IMR-90 (cell line): ENCODE data around the gene RAC2. TPM values are rescaled to one million over a fixed set of nuclear protein-coding genes. Genes with fewer than 3 reads are reported as not detected.

Source experiments
- ATAC-seq: fragments of 200-7000 bp; cut with Tn5 transposase; 2 replicates; pipeline ENCODE4 v1.9.1; 2020; ENCODE audit warnings: low read depth, mild to moderate bottlenecking, moderate library complexity
- BruUV-seq: library from RNA; stranded (reverse); fragments of 400-500 nt; replicated peaks from 2 replicates; lab custom pipeline; 2021; lab: Mats Ljungman, UMichigan
- CTCF ChIA-PET: fragments of 300-600 bp; formaldehyde crosslinking; extraction: SDS; loops from one replicate; lab custom pipeline; 2021; ENCODE audit warnings: antibody characterized with exemption; lab: Yijun Ruan, JAX
- POLR2A ChIA-PET: fragments of 300-600 bp; sonication (Branson Sonifier 250); formaldehyde crosslinking; loops from one replicate; lab custom pipeline; 2022; ENCODE audit warnings: antibody characterized with exemption; ENCODE audit not compliant: unreplicated experiment; lab: Charles Lee
- DNase-seq: peaks from one replicate; pipeline ENCODE4 v3.0.0; 2013
- H2AFZ ChIP-seq: replicated peaks from 2 replicates; pipeline ENCODE3; 2013; ENCODE audit warnings: low read length, mild to moderate bottlenecking; ENCODE audit not compliant: poor library complexity
- H2AK5ac ChIP-seq: 2 replicates; pipeline ENCODE4 v1.6.1; 2013; ENCODE audit warnings: low read depth, low read length, inconsistent platforms
- H2AK9ac ChIP-seq: replicated peaks from 2 replicates; pipeline ENCODE3; 2013; ENCODE audit warnings: mild to moderate bottlenecking, low read depth, low read length, moderate library complexity; ENCODE audit not compliant: poor library complexity
- H2BK120ac ChIP-seq: 2 replicates; pipeline ENCODE4 v1.6.1; 2013; ENCODE audit warnings: low read depth, low read length, inconsistent platforms
- H2BK15ac ChIP-seq: 3 replicates; pipeline ENCODE4 v1.6.1; 2013; ENCODE audit warnings: low read depth, low read length, inconsistent platforms
- H2BK20ac ChIP-seq: 2 replicates; pipeline ENCODE4 v1.6.1; 2013; ENCODE audit warnings: low read depth, mild to moderate bottlenecking, inconsistent platforms, low read length, moderate library complexity
- H2BK5ac ChIP-seq: 2 replicates; pipeline ENCODE4 v1.6.1; 2013; ENCODE audit warnings: mild to moderate bottlenecking, low read depth, low read length, inconsistent platforms; ENCODE audit not compliant: poor library complexity, severe bottlenecking
- H3K14ac ChIP-seq: replicated peaks from 2 replicates; pipeline ENCODE4 v1.6.1; 2013; ENCODE audit warnings: low read depth, low read length, inconsistent platforms
- H3K18ac ChIP-seq: 2 replicates; pipeline ENCODE4 v1.6.1; 2013; ENCODE audit warnings: low read depth, low read length, control low read depth
- H3K23ac ChIP-seq: 2 replicates; pipeline ENCODE4 v1.6.1; 2013; ENCODE audit warnings: low read depth, low read length, inconsistent platforms
- H3K27ac ChIP-seq: 2 replicates; pipeline ENCODE4 v1.5.1; 2013; ENCODE audit warnings: mild to moderate bottlenecking, control low read depth, low read length; ENCODE audit not compliant: insufficient read depth
- H3K27me3 ChIP-seq: 2 replicates; pipeline ENCODE4 v1.6.1; 2013; ENCODE audit warnings: low read length; ENCODE audit not compliant: control insufficient read depth, insufficient read depth
- H3K36me3 ChIP-seq: 2 replicates; pipeline ENCODE4 v1.6.1; 2013; ENCODE audit warnings: low read length, mixed read lengths; ENCODE audit not compliant: control insufficient read depth, insufficient read depth
- H3K4ac ChIP-seq: 2 replicates; pipeline ENCODE4 v1.6.1; 2013; ENCODE audit warnings: low read depth, low read length, inconsistent platforms
- H3K4me1 ChIP-seq: 2 replicates; pipeline ENCODE4 v1.6.1; 2013; ENCODE audit warnings: low read length, mixed read lengths; ENCODE audit not compliant: control insufficient read depth, insufficient read depth
- H3K4me2 ChIP-seq: 2 replicates; pipeline ENCODE4 v1.6.1; 2013; ENCODE audit warnings: low read depth, mild to moderate bottlenecking, control low read depth, low read length, moderate library complexity
- H3K4me3 ChIP-seq: 2 replicates; pipeline ENCODE4 v1.5.1; 2013; ENCODE audit warnings: low read depth, mild to moderate bottlenecking, control low read depth, low read length, moderate library complexity; ENCODE audit not compliant: insufficient read depth
- H3K56ac ChIP-seq: 2 replicates; pipeline ENCODE4 v1.6.1; 2013; ENCODE audit warnings: low read length, inconsistent platforms; ENCODE audit not compliant: insufficient read depth; ENCODE audit errors: extremely low read depth
- H3K79me1 ChIP-seq, 2 experiments: 2 replicates each; pipeline ENCODE4 v1.6.1; 2013; ENCODE audit warnings: low read length in 2 of 2, inconsistent platforms in 1 of 2, low read depth in 1 of 2
- H3K9ac ChIP-seq: 2 replicates; pipeline ENCODE4 v1.6.1; 2013; ENCODE audit warnings: low read depth, low read length, control low read depth
- H3K9me1 ChIP-seq: 2 replicates; pipeline ENCODE4 v1.6.1; 2013; ENCODE audit warnings: low read length, inconsistent platforms; ENCODE audit not compliant: insufficient read depth
- H3K9me3 ChIP-seq: 2 replicates; pipeline ENCODE4 v1.6.1; 2013; ENCODE audit warnings: low read length; ENCODE audit not compliant: control insufficient read depth, insufficient read depth
- H4K20me1 ChIP-seq: 2 replicates; pipeline ENCODE4 v1.6.1; 2013; ENCODE audit warnings: low read length, inconsistent platforms; ENCODE audit not compliant: insufficient read depth
- H4K5ac ChIP-seq: 2 replicates; pipeline ENCODE4 v1.6.1; 2013; ENCODE audit warnings: mild to moderate bottlenecking, low read depth, low read length, control low read depth
- H4K8ac ChIP-seq, 2 experiments: 2 replicates each; pipeline ENCODE4 v1.6.1; 2013; ENCODE audit warnings: low read depth in 2 of 2, low read length in 2 of 2, control low read depth in 1 of 2, inconsistent platforms in 1 of 2
- H4K91ac ChIP-seq: 2 replicates; pipeline ENCODE4 v1.6.1; 2013; ENCODE audit warnings: low read depth, low read length, inconsistent platforms; ENCODE audit not compliant: insufficient read depth
- CEBPB ChIP-seq: IDR thresholded peaks from 2 replicates; pipeline ENCODE4 v1.6.1; 2012; ENCODE audit warnings: low read depth, low read length, improper control_type of control experiment
- CTCF ChIP-seq: conservative IDR thresholded peaks from 2 replicates; pipeline ENCODE4 v1.5.1; 2012; ENCODE audit warnings: mild to moderate bottlenecking, low read depth, low read length, improper control_type of control experiment
- ELK1 ChIP-seq: fragments of 150-350 bp; IDR thresholded peaks from 2 replicates; pipeline ENCODE4 v1.6.1; 2016; ENCODE audit warnings: low read depth, mild to moderate bottlenecking, low read length, moderate library complexity, borderline replicate concordance
- MAFK ChIP-seq: IDR thresholded peaks from 2 replicates; pipeline ENCODE4 v1.6.1; 2012; ENCODE audit warnings: low read depth, low read length, improper control_type of control experiment
- MAZ ChIP-seq: IDR thresholded peaks from 2 replicates; pipeline ENCODE4 v1.6.1; 2012; ENCODE audit warnings: low read depth, mild to moderate bottlenecking, low read length, improper control_type of control experiment, moderate library complexity, borderline replicate concordance
- MXI1 ChIP-seq: IDR thresholded peaks from 2 replicates; pipeline ENCODE4 v1.6.1; 2012; ENCODE audit warnings: low read depth, mild to moderate bottlenecking, low read length, moderate library complexity, borderline replicate concordance
- NFE2L2 ChIP-seq: fragments of 150-350 bp; IDR thresholded peaks from 2 replicates; pipeline ENCODE4 v1.6.1; 2016; ENCODE audit warnings: low read depth, mild to moderate bottlenecking, low read length
- RCOR1 ChIP-seq: IDR thresholded peaks from 2 replicates; pipeline ENCODE4 v1.6.1; 2012; ENCODE audit warnings: mild to moderate bottlenecking, low read length, improper control_type of control experiment; ENCODE audit not compliant: insufficient replicate concordance
- RFX5 ChIP-seq: IDR thresholded peaks from 2 replicates; pipeline ENCODE4 v1.8.0; 2012; ENCODE audit warnings: low read depth, mild to moderate bottlenecking, low read length, moderate library complexity
- SMC3 ChIP-seq: fragments of 150-350 bp; IDR thresholded peaks from 2 replicates; pipeline ENCODE4 v1.6.1; 2016; ENCODE audit warnings: low read depth, mild to moderate bottlenecking, antibody characterized with exemption, low read length, moderate library complexity
- WGBS, 2 experiments: methylation state at CpG; one replicate each; pipeline versions ENCODE4 v1.1.5 to v1.1.7; 2013; ENCODE audit warnings: missing lambda C conversion rate in 2 of 2; ENCODE audit not compliant: insufficient read length in 1 of 2; ENCODE audit errors: extremely low coverage in 2 of 2; 5-methylcytosine and 5-hydroxymethylcytosine counted together
- dilution Hi-C: fragments of 300-500 bp; cut with HindIII; formaldehyde crosslinking; loops from one replicate; pipeline ENCODE4 v1.14.3; 2018; ENCODE audit warnings: low sequenced_read_pairs; ENCODE audit not compliant: unreplicated experiment
- in situ Hi-C: fragments of 300-500 bp; cut with MboI; formaldehyde crosslinking; loops from 3 replicates; pipeline ENCODE4 v1.14.3; 2019; ENCODE audit warnings: low sequenced_read_pairs, inconsistent platforms, mixed read lengths
- intact Hi-C: fragments of 100-400 bp; cut with micrococcal nuclease; formaldehyde crosslinking; loops from 2 replicates; pipeline ENCODE4 v1.10.0; 2022
- polyA plus RNA-seq, 3 experiments: library from polyadenylated mRNA; depleted of rRNA; stranded (reverse); fragments of >200 nt; gene quantifications; 2 replicates each; pipeline ENCODE4 v1.2.3, GENCODE V29; 2012; ENCODE audit warnings: low replicate concordance in 1 of 3
- total RNA-seq: library from RNA; depleted of rRNA; stranded (reverse); fragments of >200 nt; gene quantifications from 2 replicates; pipeline ENCODE4 v1.2.3, GENCODE V29; 2012

The RAC2 gene
- total and polyA plus RNA-seq, 2 of the 4 experiments (the other 2 are of a cell fraction) = 10.0 to 72.3 TPM

DNA sequence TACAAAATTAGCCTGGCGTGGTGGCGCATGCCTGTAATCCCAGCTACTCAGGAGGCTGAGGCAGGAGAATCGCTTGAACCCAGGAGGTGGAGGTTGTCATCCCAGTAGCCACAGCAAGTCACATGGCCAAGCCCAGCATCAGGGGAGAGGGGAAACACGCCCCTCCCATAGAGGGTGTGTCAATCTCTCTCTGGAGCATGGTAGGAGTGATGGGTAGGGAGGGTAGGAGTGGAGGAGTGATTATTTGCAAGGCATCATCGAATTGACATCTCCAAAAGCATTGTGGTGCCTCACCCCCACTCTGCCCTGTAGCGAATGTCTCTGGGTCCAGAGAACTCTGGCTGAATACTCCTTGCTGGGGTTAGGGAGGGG, 25.7 kb downstream of the RAC2 start:
- no peaks in the 10 kb centered on the region for H4K20me1 ChIP-seq
- H3K9me1 ChIP-seq = no peaks in the 10 kb centered on the region
- H2AK9ac ChIP-seq = no peak overlapping the region
- intact Hi-C loops (no loop called here), in situ Hi-C loops (no loop called here), dilution Hi-C loops (no loop called here)
- H2AK5ac ChIP-seq = no peak overlapping the region
- H3K14ac ChIP-seq = no peak overlapping the region
- H3K9me3 ChIP-seq = peaks cover 6% of the 10 kb centered on the region
- no peak overlapping the region for H2BK120ac ChIP-seq
- H4K5ac ChIP-seq = no peak overlapping the region
- ChIA-PET CTCF (no interaction called here), POLR2A (no interaction called here)
- no peak overlapping the region for H2AFZ ChIP-seq
- no peak overlapping the region for H3K4me3 ChIP-seq
- H3K4me2 ChIP-seq = no peak overlapping the region
- no peak overlapping the region for H3K9ac ChIP-seq
- H4K91ac ChIP-seq = no peak overlapping the region
- no peak overlapping the region for H3K23ac ChIP-seq
- TF ChIP-seq MAFK (no peak), CTCF (no peak), RCOR1 (no peak), ELK1 (no peak), SMC3 (no peak), MAZ (no peak), NFE2L2 (no peak), RFX5 (no peak), CEBPB (no peak), MXI1 (no peak)
- DNase-seq (no peak), ATAC-seq (no peak)
- no peak overlapping the region for H3K56ac ChIP-seq
- H3K4me1 ChIP-seq = no peaks in the 10 kb centered on the region
- H3K27ac ChIP-seq = no peak overlapping the region
- H3K4ac ChIP-seq = no peak overlapping the region
- no peaks in the 10 kb centered on the region for H3K36me3 ChIP-seq
- H3K79me1 ChIP-seq = no peaks in the 10 kb centered on the region
- WGBS, 2 experiments = no CpG with 5 or more reads among the region's 6 CpGs
- no peak overlapping the region for H2BK5ac ChIP-seq
- H2BK20ac ChIP-seq = no peak overlapping the region
- BruUV-seq = no TSS peak
- no peak overlapping the region for H4K8ac ChIP-seq
- H2BK15ac ChIP-seq = no peak overlapping the region
- no peak overlapping the region for H3K18ac ChIP-seq
- peaks cover 47% of the 10 kb centered on the region for H3K27me3 ChIP-seq
